Activated T-cell treated with anti-CD3 and anti-CD28 coated beads for 4 hours (primary cell): ENCODE data around the gene GPD2.
"Not testable (repeated sequence)": the region's sequence is repeated elsewhere in the genome, so short reads cannot be mapped to it uniquely, and the experiment has no call there.

ENCODE experiments used
- DNase-seq: peaks from one replicate; pipeline ENCODE4 v3.0.0-alpha.2; 2020

GPD2 gene

GRCh38 chr2:156476021-156476849, 40.1 kb downstream of the GPD2 start:
- no peak for DNase-seq

GRCh38 chr2:156476850-156477206, 40.6 kb downstream of the GPD2 start:
- no peak for DNase-seq

GRCh38 chr2:156480376-156480775, 44.2 kb downstream of the GPD2 start:
- DNase-seq = no peak

- no peak for DNase-seq
Measured at GRCh38 chr2:156481312-156481711, 45.1 kb downstream of the GPD2 start.

GRCh38 chr2:156483741-156484173, 47.6 kb downstream of the GPD2 start:
- DNase-seq = no peak

GRCh38 chr2:156486147-156486546, 50.0 kb downstream of the GPD2 start:
- no peak for DNase-seq

- DNase-seq = no peak
Measured at GRCh38 chr2:156486614-156487013, 50.4 kb downstream of the GPD2 start.

- no peak for DNase-seq
Measured at GRCh38 chr2:156489195-156489594, 53.0 kb downstream of the GPD2 start.

GRCh38 chr2:156489750-156490465, 53.7 kb downstream of the GPD2 start:
- DNase-seq = no peak

GRCh38 chr2:156490466-156490840, 54.3 kb downstream of the GPD2 start:
- no peak for DNase-seq

- no peak for DNase-seq
Measured at GRCh38 chr2:156491176-156491575, 55.0 kb downstream of the GPD2 start.

GRCh38 chr2:156492979-156493378, 56.8 kb downstream of the GPD2 start:
- no peak for DNase-seq

- DNase-seq = not testable (repeated sequence)
Measured at GRCh38 chr2:156495998-156496397, 59.8 kb downstream of the GPD2 start.

GRCh38 chr2:156505696-156506095, 69.5 kb downstream of the GPD2 start:
- DNase-seq = no peak

GRCh38 chr2:156511122-156511521, 74.9 kb downstream of the GPD2 start:
- no peak for DNase-seq

- no peak for DNase-seq
Measured at GRCh38 chr2:156511803-156512202, 75.6 kb downstream of the GPD2 start.

- no peak for DNase-seq
Measured at GRCh38 chr2:156512451-156512850, 76.3 kb downstream of the GPD2 start.

GRCh38 chr2:156513219-156513618, 77.0 kb downstream of the GPD2 start:
- no peak for DNase-seq

- DNase-seq = no peak
Measured at GRCh38 chr2:156517419-156517818, 81.2 kb downstream of the GPD2 start.

GRCh38 chr2:156518138-156518537, 82.0 kb downstream of the GPD2 start:
- DNase-seq = no peak

GRCh38 chr2:156522864-156523440, 86.8 kb downstream of the GPD2 start:
- DNase-seq = no peak

- no peak for DNase-seq
Measured at GRCh38 chr2:156526950-156527636, 90.9 kb downstream of the GPD2 start.

GRCh38 chr2:156528583-156528982, 92.4 kb downstream of the GPD2 start:
- DNase-seq = not testable (repeated sequence)
